ENCODE data around the gene LRP1B.
"Not testable (repeated sequence)": the region's sequence is repeated elsewhere in the genome, so short reads cannot be mapped to it uniquely, and the experiment has no call there.

LRP1B gene

GRCh38 chr2:141820893-141821292 lies 309.9 kb downstream of the LRP1B start:
- H3K27ac Mint-ChIP-seq = no peak overlapping the region
- H3K4me3 Mint-ChIP-seq = no peak overlapping the region
- DNase-seq (ENCODE audit: low spot score in 2 of 2) = no peak
- H3K9me3 Mint-ChIP-seq = peaks cover 3% of the 10 kb centered on the region
- ATAC-seq (ENCODE audit: low read depth) = no peak
- H3K4me1 Mint-ChIP-seq = no peaks in the 10 kb centered on the region
- no peaks in the 10 kb centered on the region for H3K36me3 Mint-ChIP-seq
- no peaks in the 10 kb centered on the region for H3K27me3 Mint-ChIP-seq

- not testable (repeated sequence) for H3K4me1 Mint-ChIP-seq; H3K36me3 Mint-ChIP-seq; H3K27ac Mint-ChIP-seq; H3K4me3 Mint-ChIP-seq; H3K27me3 Mint-ChIP-seq; DNase-seq (ENCODE audit: low spot score in 2 of 2); ATAC-seq (ENCODE audit: low read depth)
- peaks cover 16% of the 10 kb centered on the region for H3K9me3 Mint-ChIP-seq
Measured at GRCh38 chr2:141815320-141815719, 315.5 kb downstream of the LRP1B start.

GRCh38 chr2:141814150-141814549 lies 316.7 kb downstream of the LRP1B start:
- ATAC-seq (ENCODE audit: low read depth) = no peak
- no peaks in the 10 kb centered on the region for H3K27me3 Mint-ChIP-seq
- no peaks in the 10 kb centered on the region for H3K4me1 Mint-ChIP-seq
- H3K9me3 Mint-ChIP-seq = peaks cover 14% of the 10 kb centered on the region
- H3K36me3 Mint-ChIP-seq = no peaks in the 10 kb centered on the region
- H3K27ac Mint-ChIP-seq = no peak overlapping the region
- H3K4me3 Mint-ChIP-seq = no peak overlapping the region
- DNase-seq (ENCODE audit: low spot score in 2 of 2) = no peak

- H3K4me1 Mint-ChIP-seq = no peaks in the 10 kb centered on the region
- no peak overlapping the region for H3K27ac Mint-ChIP-seq
- DNase-seq (ENCODE audit: low spot score in 2 of 2) (no peak), ATAC-seq (ENCODE audit: low read depth) (no peak)
- H3K36me3 Mint-ChIP-seq = no peaks in the 10 kb centered on the region
- H3K4me3 Mint-ChIP-seq = no peak overlapping the region
- H3K27me3 Mint-ChIP-seq = no peaks in the 10 kb centered on the region
- H3K9me3 Mint-ChIP-seq = peaks cover 16% of the 10 kb centered on the region
Measured at GRCh38 chr2:141810148-141810547, 320.7 kb downstream of the LRP1B start.

- DNase-seq (ENCODE audit: low spot score in 2 of 2) = no peak
- peaks cover 4% of the 10 kb centered on the region for H3K9me3 Mint-ChIP-seq
- H3K36me3 Mint-ChIP-seq = no peaks in the 10 kb centered on the region
- no peak overlapping the region for H3K4me3 Mint-ChIP-seq
- H3K4me1 Mint-ChIP-seq = no peaks in the 10 kb centered on the region
- no peak overlapping the region for H3K27ac Mint-ChIP-seq
- ATAC-seq (ENCODE audit: low read depth) = no peak
- no peaks in the 10 kb centered on the region for H3K27me3 Mint-ChIP-seq
Measured at GRCh38 chr2:141806090-141806489, 324.7 kb downstream of the LRP1B start.

GRCh38 chr2:141805302-141805701 lies 325.5 kb downstream of the LRP1B start:
- no peak for DNase-seq (ENCODE audit: low spot score in 2 of 2)
- Mint-ChIP-seq H3K4me1 (no peaks in the 10 kb centered on the region), H3K27ac (no peak overlapping the region), H3K9me3 (peaks cover 4% of the 10 kb centered on the region), H3K36me3 (no peaks in the 10 kb centered on the region), H3K4me3 (no peak overlapping the region), H3K27me3 (no peaks in the 10 kb centered on the region)
- ATAC-seq (ENCODE audit: low read depth) = no peak

GRCh38 chr2:141796449-141796848 lies 334.4 kb downstream of the LRP1B start:
- Mint-ChIP-seq H3K27ac (no peak overlapping the region), H3K27me3 (no peaks in the 10 kb centered on the region), H3K36me3 (no peaks in the 10 kb centered on the region), H3K9me3 (peaks cover 1% of the 10 kb centered on the region), H3K4me1 (no peaks in the 10 kb centered on the region), H3K4me3 (no peak overlapping the region)
- DNase-seq (ENCODE audit: low spot score in 2 of 2) (no peak), ATAC-seq (ENCODE audit: low read depth) (no peak)

- no peaks in the 10 kb centered on the region for H3K27me3 Mint-ChIP-seq
- no peaks in the 10 kb centered on the region for H3K9me3 Mint-ChIP-seq
- H3K36me3 Mint-ChIP-seq = no peaks in the 10 kb centered on the region
- ATAC-seq (ENCODE audit: low read depth) (no peak), DNase-seq (ENCODE audit: low spot score in 2 of 2) (no peak)
- H3K27ac Mint-ChIP-seq = no peak overlapping the region
- no peak overlapping the region for H3K4me3 Mint-ChIP-seq
- no peaks in the 10 kb centered on the region for H3K4me1 Mint-ChIP-seq
Measured at GRCh38 chr2:141791521-141791920, 339.3 kb downstream of the LRP1B start.

- no peaks in the 10 kb centered on the region for H3K9me3 Mint-ChIP-seq
- H3K4me1 Mint-ChIP-seq = no peaks in the 10 kb centered on the region
- H3K27me3 Mint-ChIP-seq = no peaks in the 10 kb centered on the region
- H3K36me3 Mint-ChIP-seq = no peaks in the 10 kb centered on the region
- no peak for ATAC-seq (ENCODE audit: low read depth)
- no peak overlapping the region for H3K4me3 Mint-ChIP-seq
- DNase-seq (ENCODE audit: low spot score in 2 of 2) = no peak
- H3K27ac Mint-ChIP-seq = no peak overlapping the region
Measured at GRCh38 chr2:141782574-141782973, 348.2 kb downstream of the LRP1B start.

- ATAC-seq (ENCODE audit: low read depth) (no peak), DNase-seq (ENCODE audit: low spot score in 2 of 2) (no peak)
- Mint-ChIP-seq H3K36me3 (no peaks in the 10 kb centered on the region), H3K4me3 (no peak overlapping the region), H3K27ac (no peak overlapping the region), H3K9me3 (no peaks in the 10 kb centered on the region), H3K27me3 (no peaks in the 10 kb centered on the region), H3K4me1 (no peaks in the 10 kb centered on the region)
Measured at GRCh38 chr2:141778315-141778835, 352.4 kb downstream of the LRP1B start.

GRCh38 chr2:141770530-141770929 lies 360.3 kb downstream of the LRP1B start:
- H3K36me3 Mint-ChIP-seq = no peaks in the 10 kb centered on the region
- DNase-seq (ENCODE audit: low spot score in 2 of 2) = no peak
- H3K9me3 Mint-ChIP-seq = no peaks in the 10 kb centered on the region
- no peak overlapping the region for H3K27ac Mint-ChIP-seq
- H3K4me3 Mint-ChIP-seq = no peak overlapping the region
- no peaks in the 10 kb centered on the region for H3K4me1 Mint-ChIP-seq
- H3K27me3 Mint-ChIP-seq = no peaks in the 10 kb centered on the region
- no peak for ATAC-seq (ENCODE audit: low read depth)

GRCh38 chr2:141767691-141768090 lies 363.1 kb downstream of the LRP1B start:
- no peak for DNase-seq (ENCODE audit: low spot score in 2 of 2)
- Mint-ChIP-seq H3K27me3 (no peaks in the 10 kb centered on the region), H3K36me3 (no peaks in the 10 kb centered on the region), H3K4me3 (no peak overlapping the region), H3K27ac (no peak overlapping the region), H3K4me1 (no peaks in the 10 kb centered on the region), H3K9me3 (no peaks in the 10 kb centered on the region)
- ATAC-seq (ENCODE audit: low read depth) = no peak

- ATAC-seq (ENCODE audit: low read depth) (no peak), DNase-seq (ENCODE audit: low spot score in 2 of 2) (no peak)
- no peaks in the 10 kb centered on the region for H3K27me3 Mint-ChIP-seq
- H3K4me3 Mint-ChIP-seq = no peak overlapping the region
- no peak overlapping the region for H3K27ac Mint-ChIP-seq
- no peaks in the 10 kb centered on the region for H3K9me3 Mint-ChIP-seq
- H3K4me1 Mint-ChIP-seq = no peaks in the 10 kb centered on the region
- H3K36me3 Mint-ChIP-seq = no peaks in the 10 kb centered on the region
Measured at GRCh38 chr2:141767051-141767450, 363.8 kb downstream of the LRP1B start.

- no peak for DNase-seq (ENCODE audit: low spot score in 2 of 2)
- Mint-ChIP-seq H3K4me3 (no peak overlapping the region), H3K27me3 (no peaks in the 10 kb centered on the region)
Measured at GRCh38 chr2:141766225-141766624, 364.6 kb downstream of the LRP1B start.

GRCh38 chr2:141748616-141749015 lies 382.2 kb downstream of the LRP1B start:
- Mint-ChIP-seq H3K27me3 (no peaks in the 10 kb centered on the region), H3K9me3 (peaks cover 2% of the 10 kb centered on the region), H3K4me1 (no peaks in the 10 kb centered on the region), H3K4me3 (no peak overlapping the region), H3K27ac (no peak overlapping the region), H3K36me3 (no peaks in the 10 kb centered on the region)
- no peak for DNase-seq (ENCODE audit: low spot score in 2 of 2)
- no peak for ATAC-seq (ENCODE audit: low read depth)

More at GRCh38 chr2:141766225-141766624, 364.6 kb downstream of the LRP1B start:
- Mint-ChIP-seq H3K9me3 (no peaks in the 10 kb centered on the region), H3K27ac (no peak overlapping the region), H3K4me1 (no peaks in the 10 kb centered on the region), H3K36me3 (no peaks in the 10 kb centered on the region)
- no peak for ATAC-seq (ENCODE audit: low read depth)

Data from memory B cell (primary cell).